ENCODE measurements around the gene FAM118A.
"Not testable (repeated sequence)": the region's sequence is repeated elsewhere in the genome, so short reads cannot be mapped to it uniquely, and the experiment has no call there.

Gene FAM118A

GRCh38 chr22:45273452-45274075 is 36.2 kb upstream of the FAM118A start:
- Histone ChIP-seq H3K27ac (ENCODE audit: low read length) (no peak overlapping the region), H2AFZ (ENCODE audit: low read depth, low read length) (no peak overlapping the region), H3K4me2 (ENCODE audit: insufficient read depth, low read length) (no peak overlapping the region), H3K79me2 (ENCODE audit: insufficient read depth, low read length) (no peaks in the 10 kb centered on the region), H3K36me3 (ENCODE audit: insufficient read depth, low read length) (no peaks in the 10 kb centered on the region), H3K9ac (ENCODE audit: low read depth, low read length) (no peak overlapping the region), H4K20me1 (ENCODE audit: insufficient read depth, low read length) (peaks cover 8% of the 10 kb centered on the region), H3K4me3 (ENCODE audit: low read depth in 1 of 2, low read length in 2 of 2) (no peak overlapping the region), H3K9me3 (ENCODE audit: insufficient read depth, low read length, severe bottlenecking) (no peaks in the 10 kb centered on the region), H3K27me3 (ENCODE audit: insufficient read depth, low read length, poor library complexity) (peaks cover 24% of the 10 kb centered on the region), H3K4me1 (ENCODE audit: insufficient read depth, low read length) (peaks cover 10% of the 10 kb centered on the region)
- DNase-seq (no peak), ATAC-seq (ENCODE audit: insufficient read depth, low read depth) (no peak)
- no peak for TF ChIP-seq CTCF (IDR thresholded peaks at IDR 0.05; ENCODE audit: borderline replicate concordance, extremely low read depth, low read length, poor library complexity, severe bottlenecking)
- no peak for TF ChIP-seq EZH2 (IDR thresholded peaks at IDR 0.05; ENCODE audit: borderline replicate concordance, low read depth, low read length, severe bottlenecking)

- H3K4me2 ChIP-seq (ENCODE audit: insufficient read depth, low read length), result no peak overlapping the region
- H3K9ac ChIP-seq (ENCODE audit: low read depth, low read length), result no peak overlapping the region
- no peaks in the 10 kb centered on the region for H3K79me2 ChIP-seq (ENCODE audit: insufficient read depth, low read length)
- H3K36me3 ChIP-seq (ENCODE audit: insufficient read depth, low read length), result no peaks in the 10 kb centered on the region
- DNase-seq (no peak), ATAC-seq (ENCODE audit: insufficient read depth, low read depth) (no peak)
- no peak for TF ChIP-seq CTCF (IDR thresholded peaks at IDR 0.05; ENCODE audit: borderline replicate concordance, extremely low read depth, low read length, poor library complexity, severe bottlenecking)
- TF ChIP-seq EZH2 (IDR thresholded peaks at IDR 0.05; ENCODE audit: borderline replicate concordance, low read depth, low read length, severe bottlenecking), result no peak
- no peak overlapping the region for H3K4me3 ChIP-seq (ENCODE audit: low read depth in 1 of 2, low read length in 2 of 2)
- no peaks in the 10 kb centered on the region for H3K9me3 ChIP-seq (ENCODE audit: insufficient read depth, low read length, severe bottlenecking)
- H2AFZ ChIP-seq (ENCODE audit: low read depth, low read length), result no peak overlapping the region
- H3K27ac ChIP-seq (ENCODE audit: low read length), result no peak overlapping the region
- H3K4me1 ChIP-seq (ENCODE audit: insufficient read depth, low read length), result no peaks in the 10 kb centered on the region
- peaks cover 6% of the 10 kb centered on the region for H3K27me3 ChIP-seq (ENCODE audit: insufficient read depth, low read length, poor library complexity)
- H4K20me1 ChIP-seq (ENCODE audit: insufficient read depth, low read length), result no peaks in the 10 kb centered on the region
Measured at GRCh38 chr22:45276507-45277105, 33.1 kb upstream of the FAM118A start.

- not testable (repeated sequence) for H3K4me1 ChIP-seq (ENCODE audit: insufficient read depth, low read length); H3K4me2 ChIP-seq (ENCODE audit: insufficient read depth, low read length); H3K36me3 ChIP-seq (ENCODE audit: insufficient read depth, low read length); H4K20me1 ChIP-seq (ENCODE audit: insufficient read depth, low read length); H2AFZ ChIP-seq (ENCODE audit: low read depth, low read length); H3K79me2 ChIP-seq (ENCODE audit: insufficient read depth, low read length); H3K27ac ChIP-seq (ENCODE audit: low read length); DNase-seq; ATAC-seq (ENCODE audit: insufficient read depth, low read depth); H3K9ac ChIP-seq (ENCODE audit: low read depth, low read length); H3K9me3 ChIP-seq (ENCODE audit: insufficient read depth, low read length, severe bottlenecking); H3K27me3 ChIP-seq (ENCODE audit: insufficient read depth, low read length, poor library complexity); H3K4me3 ChIP-seq (ENCODE audit: low read depth in 1 of 2, low read length in 2 of 2)
Measured at GRCh38 chr22:45277720-45278119, 32.0 kb upstream of the FAM118A start.

- Histone ChIP-seq H4K20me1 (ENCODE audit: insufficient read depth, low read length) (no peaks in the 10 kb centered on the region), H3K4me3 (ENCODE audit: low read depth in 1 of 2, low read length in 2 of 2) (no peak overlapping the region), H3K79me2 (ENCODE audit: insufficient read depth, low read length) (no peaks in the 10 kb centered on the region), H3K27ac (ENCODE audit: low read length) (no peak overlapping the region), H2AFZ (ENCODE audit: low read depth, low read length) (no peak overlapping the region), H3K27me3 (ENCODE audit: insufficient read depth, low read length, poor library complexity) (peaks cover 2% of the 10 kb centered on the region), H3K9me3 (ENCODE audit: insufficient read depth, low read length, severe bottlenecking) (no peaks in the 10 kb centered on the region), H3K9ac (ENCODE audit: low read depth, low read length) (no peak overlapping the region), H3K36me3 (ENCODE audit: insufficient read depth, low read length) (no peaks in the 10 kb centered on the region), H3K4me1 (ENCODE audit: insufficient read depth, low read length) (no peaks in the 10 kb centered on the region), H3K4me2 (ENCODE audit: insufficient read depth, low read length) (no peak overlapping the region)
- DNase-seq, result no peak
- no peak for TF ChIP-seq CTCF (IDR thresholded peaks at IDR 0.05; ENCODE audit: borderline replicate concordance, extremely low read depth, low read length, poor library complexity, severe bottlenecking)
- TF ChIP-seq EZH2 (IDR thresholded peaks at IDR 0.05; ENCODE audit: borderline replicate concordance, low read depth, low read length, severe bottlenecking), result no peak
- no peak for ATAC-seq (ENCODE audit: insufficient read depth, low read depth)
Measured at GRCh38 chr22:45278125-45278524, 31.6 kb upstream of the FAM118A start.

All from DND-41 (cell line).